Aortic smooth muscle cell (primary cell): ENCODE measurements around the gene MRPL36. TPM values are rescaled to one million over a fixed set of nuclear protein-coding genes. Genes with fewer than 3 reads are reported as not detected.

ENCODE experiments used
- total RNA-seq: library from RNA; depleted of rRNA; stranded (reverse); fragments of >200 nt; gene quantifications from 2 replicates; pipeline ENCODE4 v1.2.3, GENCODE V29; 2014

Gene MRPL36
- 44.3 and 59.7 TPM in 2 replicates for total RNA-seq

DNA sequence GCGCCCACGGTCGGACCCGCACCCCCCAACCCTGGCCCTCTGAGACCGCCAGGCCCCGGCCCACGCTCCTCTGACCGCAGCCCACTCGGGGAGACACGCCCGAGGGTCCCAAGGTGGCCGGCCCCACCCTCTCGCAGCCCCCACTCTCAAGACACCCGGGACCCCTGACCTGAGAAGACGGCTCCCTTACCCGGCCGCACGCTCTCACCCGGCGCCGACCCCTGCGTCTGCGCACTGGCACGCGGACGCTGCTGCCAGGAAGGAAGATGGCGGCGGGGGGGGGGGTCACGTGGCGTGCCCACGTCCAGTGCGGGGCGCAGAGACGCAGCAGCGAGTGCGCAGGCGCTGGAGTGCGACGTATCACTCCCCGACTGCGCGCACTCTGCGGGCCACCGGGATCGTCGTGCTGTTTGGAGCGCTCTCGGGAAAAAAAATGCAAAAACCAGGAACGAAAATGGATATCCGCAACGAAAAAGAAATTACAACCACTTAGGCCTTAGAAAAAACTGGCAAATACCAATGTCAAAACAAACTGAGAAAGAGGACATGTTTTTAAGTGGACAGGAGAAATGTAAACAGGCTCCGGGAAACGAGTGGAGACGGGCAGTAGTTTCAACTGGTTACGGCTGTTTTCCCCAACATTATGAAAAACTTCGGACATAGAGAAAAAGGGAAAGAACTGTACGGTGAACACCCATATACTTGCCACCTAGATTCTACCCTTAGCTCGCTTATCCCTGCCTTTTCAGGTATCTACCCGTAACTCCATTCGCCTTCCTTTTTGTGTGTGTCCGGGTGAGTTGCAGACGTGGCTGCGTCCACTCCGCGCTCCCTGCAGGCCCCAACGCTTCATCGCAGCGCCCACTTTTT, at the start of gene MRPL36:
MRPL36 (minus strand) TSS at position 236 of the 870 bp plus-strand sequence. CDS start 902 bp downstream, outside the sequence.

DNA sequence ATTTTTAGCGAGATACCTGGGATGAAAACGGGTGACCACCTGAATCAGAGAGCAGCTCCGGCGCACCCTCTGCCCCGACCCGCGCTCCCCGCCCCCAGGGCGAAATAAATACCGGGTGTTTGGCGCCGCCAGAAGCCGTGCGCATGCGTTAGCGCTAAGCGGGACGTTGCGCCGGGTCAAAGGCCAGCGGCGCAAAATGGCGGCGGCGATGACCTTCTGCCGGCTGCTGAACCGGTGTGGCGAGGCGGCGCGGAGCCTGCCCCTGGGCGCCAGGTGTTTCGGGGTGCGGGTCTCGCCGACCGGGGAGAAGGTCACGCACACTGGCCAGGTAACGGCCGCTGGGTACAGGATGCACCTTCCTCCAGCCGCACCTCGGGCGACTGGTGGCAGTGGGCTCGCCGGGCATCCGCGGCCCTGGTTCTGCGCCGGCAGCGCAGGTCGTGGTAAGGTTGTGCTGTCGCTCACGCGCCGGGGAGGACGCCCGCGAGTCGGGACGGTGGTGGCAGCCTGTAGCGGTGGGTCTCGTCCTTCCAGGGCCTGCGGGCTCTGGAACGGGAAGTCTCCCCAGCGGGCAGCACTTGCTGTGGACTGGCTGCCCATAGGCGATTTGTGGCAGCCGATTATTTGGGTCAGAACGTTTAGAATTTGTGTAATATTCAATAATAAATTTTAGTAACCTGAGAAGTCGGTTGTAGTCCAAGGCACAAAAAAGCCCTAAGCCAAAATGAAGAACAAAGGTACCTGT, 1.8 kb upstream of the MRPL36 start, which contains the start of gene NDUFS6:
NDUFS6 (plus strand) TSS at position 186 of the 745 bp plus-strand sequence; CDS start at position 197, 11 bp downstream.

Other genes starting within 250 kb of the MRPL36 start
- gene NDUFS6, start 1.6 kb upstream of the MRPL36 start, total RNA-seq: 38.5 and 47.4 TPM in 2 replicates
- gene IRX4, start 83.1 kb upstream of the MRPL36 start, total RNA-seq: under 0.01 TPM in 1 of 2 replicates, not detected in the other